ENCODE data around the gene EFCAB6. TPM values are rescaled to one million over a fixed set of nuclear protein-coding genes. Genes with fewer than 3 reads are reported as not detected.

EFCAB6 gene
- total RNA-seq, 6 experiments from 2014 or later, result 0.29 to 1.5 (median 0.93) TPM

DNA sequence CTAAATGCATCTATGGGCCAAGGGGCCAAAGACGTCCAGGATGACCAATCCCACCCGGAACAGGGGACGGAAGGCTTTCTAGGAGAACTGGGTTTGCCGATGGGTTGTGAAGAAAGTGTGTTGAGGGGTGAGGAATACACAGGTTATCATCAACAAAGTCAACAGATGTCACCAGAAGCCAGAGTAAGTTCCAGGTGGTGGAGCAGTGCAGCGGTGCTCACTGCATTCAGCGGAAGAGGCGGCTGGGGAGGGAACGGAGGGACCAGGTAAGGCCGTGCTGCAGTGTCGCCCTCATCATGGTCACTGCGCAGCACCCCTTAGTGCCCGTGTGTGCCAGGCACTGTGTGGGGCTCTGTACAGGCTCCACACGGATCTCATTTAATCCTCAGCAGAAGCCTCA is 176.0 kb downstream of the EFCAB6 start:
- no peaks in the 10 kb centered on the region for H3K9me3 ChIP-seq
- 78% methylated on average over 7 of the region's 13 CpGs for WGBS (ENCODE audit: insufficient coverage, low coverage, low lambda C conversion rate, missing lambda C conversion rate)
- ATAC-seq, result no peak
- intact Hi-C loops (cut with DNase I), result no loop called here
- no peak overlapping the region for H3K4me3 ChIP-seq
- no peaks in the 10 kb centered on the region for H3K36me3 ChIP-seq
- TF ChIP-seq, protein P1, sequence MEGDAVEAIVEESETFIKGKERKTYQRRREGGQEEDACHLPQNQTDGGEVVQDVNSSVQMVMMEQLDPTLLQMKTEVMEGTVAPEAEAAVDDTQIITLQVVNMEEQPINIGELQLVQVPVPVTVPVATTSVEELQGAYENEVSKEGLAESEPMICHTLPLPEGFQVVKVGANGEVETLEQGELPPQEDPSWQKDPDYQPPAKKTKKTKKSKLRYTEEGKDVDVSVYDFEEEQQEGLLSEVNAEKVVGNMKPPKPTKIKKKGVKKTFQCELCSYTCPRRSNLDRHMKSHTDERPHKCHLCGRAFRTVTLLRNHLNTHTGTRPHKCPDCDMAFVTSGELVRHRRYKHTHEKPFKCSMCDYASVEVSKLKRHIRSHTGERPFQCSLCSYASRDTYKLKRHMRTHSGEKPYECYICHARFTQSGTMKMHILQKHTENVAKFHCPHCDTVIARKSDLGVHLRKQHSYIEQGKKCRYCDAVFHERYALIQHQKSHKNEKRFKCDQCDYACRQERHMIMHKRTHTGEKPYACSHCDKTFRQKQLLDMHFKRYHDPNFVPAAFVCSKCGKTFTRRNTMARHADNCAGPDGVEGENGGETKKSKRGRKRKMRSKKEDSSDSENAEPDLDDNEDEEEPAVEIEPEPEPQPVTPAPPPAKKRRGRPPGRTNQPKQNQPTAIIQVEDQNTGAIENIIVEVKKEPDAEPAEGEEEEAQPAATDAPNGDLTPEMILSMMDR (IDR thresholded peaks at IDR 0.05), result no peak
- TF ChIP-seq POLR2A (IDR thresholded peaks at IDR 0.05), result no peak
- no peaks in the 10 kb centered on the region for H3K4me1 ChIP-seq
- H3K27me3 ChIP-seq, result no peaks in the 10 kb centered on the region
- no peak for DNase-seq
- H3K27ac ChIP-seq, result no peak overlapping the region

DNA sequence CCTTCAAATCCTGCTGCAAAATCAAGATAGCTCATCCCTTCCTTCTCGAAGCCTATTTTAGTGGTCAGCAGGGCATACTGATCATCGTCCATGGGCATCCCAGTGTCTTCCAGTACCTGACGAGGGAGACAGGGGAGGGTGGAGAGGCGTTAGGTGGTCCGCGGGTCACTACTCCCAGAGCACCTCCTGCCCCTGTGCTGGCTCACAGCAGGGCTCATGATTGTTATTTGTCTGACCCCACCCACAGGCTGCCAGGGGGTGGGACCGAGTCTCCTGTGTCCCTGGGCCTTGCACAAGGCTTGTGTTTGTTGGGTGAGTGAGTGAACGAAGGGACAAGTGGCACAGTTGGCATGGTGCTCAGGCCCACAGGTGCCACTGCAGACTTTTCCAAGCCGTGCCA is 177.0 kb downstream of the EFCAB6 start:
- no peak for TF ChIP-seq POLR2A (IDR thresholded peaks at IDR 0.05)
- TF ChIP-seq, protein P1 (IDR thresholded peaks at IDR 0.05), result no peak
- intact Hi-C loops (cut with DNase I), result no loop called here
- Histone ChIP-seq H3K27me3 (no peaks in the 10 kb centered on the region), H3K36me3 (no peaks in the 10 kb centered on the region), H3K9me3 (no peaks in the 10 kb centered on the region), H3K27ac (no peak overlapping the region), H3K4me1 (no peaks in the 10 kb centered on the region), H3K4me3 (no peak overlapping the region)
- DNase-seq (no peak), ATAC-seq (no peak)
- 57% methylated on average over 2 of the region's 9 CpGs for WGBS (ENCODE audit: insufficient coverage, low coverage, low lambda C conversion rate, missing lambda C conversion rate)

DNA sequence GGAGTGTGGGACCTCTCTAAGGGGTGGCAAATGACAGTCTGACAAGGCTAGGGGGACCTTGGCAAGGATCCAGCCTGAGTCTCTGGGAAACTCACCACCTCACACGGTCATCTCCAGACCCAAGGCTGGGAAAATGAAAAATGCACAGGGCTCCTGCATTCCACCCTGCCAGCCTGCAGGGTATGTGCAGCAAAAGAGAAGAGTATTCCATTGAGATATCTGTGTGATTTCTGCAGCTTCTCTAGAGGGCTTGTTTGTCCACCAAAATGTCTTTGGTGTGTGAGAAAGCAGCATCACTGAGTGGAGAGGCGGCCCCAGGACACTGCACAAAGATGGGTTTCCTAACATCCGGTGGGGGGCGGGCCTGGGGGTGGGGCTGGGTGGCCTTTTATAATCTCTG is 177.8 kb downstream of the EFCAB6 start:
- intact Hi-C loops (cut with DNase I), result no loop called here
- H3K27ac ChIP-seq, result no peak overlapping the region
- H3K27me3 ChIP-seq, result no peaks in the 10 kb centered on the region
- TF ChIP-seq, protein P1 (IDR thresholded peaks at IDR 0.05), result no peak
- TF ChIP-seq POLR2A (IDR thresholded peaks at IDR 0.05), result no peak
- WGBS (ENCODE audit: insufficient coverage, low coverage, low lambda C conversion rate, missing lambda C conversion rate), result 83% methylated on average over 2 of the region's 4 CpGs
- no peaks in the 10 kb centered on the region for H3K9me3 ChIP-seq
- H3K36me3 ChIP-seq, result no peaks in the 10 kb centered on the region
- no peak overlapping the region for H3K4me3 ChIP-seq
- ATAC-seq (no peak), DNase-seq (no peak)
- H3K4me1 ChIP-seq, result no peaks in the 10 kb centered on the region

DNA sequence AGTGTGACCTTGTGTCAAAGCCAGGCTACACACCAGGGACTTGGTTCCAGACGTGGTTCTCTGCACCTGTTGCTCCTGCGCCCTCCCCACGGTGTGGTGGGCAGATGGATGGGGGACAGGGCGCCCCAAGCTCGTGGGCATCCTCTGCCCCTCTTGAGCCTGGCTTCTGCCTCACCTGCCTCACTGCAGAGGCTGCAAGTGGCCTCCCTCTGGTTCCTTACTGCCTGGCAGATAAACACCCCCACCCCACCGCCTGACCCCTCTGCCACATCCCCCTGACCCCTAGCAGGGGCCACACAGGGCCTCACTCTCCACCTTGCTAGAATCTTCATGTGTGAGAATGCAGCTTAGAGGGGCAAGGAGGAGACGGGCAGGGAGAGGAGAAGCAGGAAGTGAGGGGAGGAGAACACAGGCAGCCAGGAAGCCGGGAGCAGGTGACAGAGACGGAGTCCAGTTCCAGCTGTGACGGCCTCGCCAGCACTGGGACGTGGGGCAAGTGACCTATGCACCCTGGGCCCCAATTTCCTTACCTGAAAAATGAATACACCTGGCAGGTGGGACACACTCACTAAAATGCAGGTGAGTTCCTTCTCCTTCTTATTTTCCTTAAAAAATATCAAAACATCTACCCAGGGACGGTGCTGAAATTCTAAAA is 178.3 kb downstream of the EFCAB6 start:
- ATAC-seq, result no peak
- intact Hi-C loops (cut with DNase I), result no loop called here
- 44% methylated on average over 9 of the region's 13 CpGs for WGBS (ENCODE audit: insufficient coverage, low coverage, low lambda C conversion rate, missing lambda C conversion rate)
- no peaks in the 10 kb centered on the region for H3K36me3 ChIP-seq
- no peak for DNase-seq
- H3K27me3 ChIP-seq, result no peaks in the 10 kb centered on the region
- no peak overlapping the region for H3K4me3 ChIP-seq
- H3K27ac ChIP-seq, result no peak overlapping the region
- no peaks in the 10 kb centered on the region for H3K9me3 ChIP-seq
- TF ChIP-seq, protein P1 (IDR thresholded peaks at IDR 0.05), result no peak
- no peak for TF ChIP-seq POLR2A (IDR thresholded peaks at IDR 0.05)
- H3K4me1 ChIP-seq, result no peaks in the 10 kb centered on the region

Data from right lobe of liver (tissue), 6 donors.